Measurements from ENCODE around the gene DNLZ.

DNLZ gene

DNA sequence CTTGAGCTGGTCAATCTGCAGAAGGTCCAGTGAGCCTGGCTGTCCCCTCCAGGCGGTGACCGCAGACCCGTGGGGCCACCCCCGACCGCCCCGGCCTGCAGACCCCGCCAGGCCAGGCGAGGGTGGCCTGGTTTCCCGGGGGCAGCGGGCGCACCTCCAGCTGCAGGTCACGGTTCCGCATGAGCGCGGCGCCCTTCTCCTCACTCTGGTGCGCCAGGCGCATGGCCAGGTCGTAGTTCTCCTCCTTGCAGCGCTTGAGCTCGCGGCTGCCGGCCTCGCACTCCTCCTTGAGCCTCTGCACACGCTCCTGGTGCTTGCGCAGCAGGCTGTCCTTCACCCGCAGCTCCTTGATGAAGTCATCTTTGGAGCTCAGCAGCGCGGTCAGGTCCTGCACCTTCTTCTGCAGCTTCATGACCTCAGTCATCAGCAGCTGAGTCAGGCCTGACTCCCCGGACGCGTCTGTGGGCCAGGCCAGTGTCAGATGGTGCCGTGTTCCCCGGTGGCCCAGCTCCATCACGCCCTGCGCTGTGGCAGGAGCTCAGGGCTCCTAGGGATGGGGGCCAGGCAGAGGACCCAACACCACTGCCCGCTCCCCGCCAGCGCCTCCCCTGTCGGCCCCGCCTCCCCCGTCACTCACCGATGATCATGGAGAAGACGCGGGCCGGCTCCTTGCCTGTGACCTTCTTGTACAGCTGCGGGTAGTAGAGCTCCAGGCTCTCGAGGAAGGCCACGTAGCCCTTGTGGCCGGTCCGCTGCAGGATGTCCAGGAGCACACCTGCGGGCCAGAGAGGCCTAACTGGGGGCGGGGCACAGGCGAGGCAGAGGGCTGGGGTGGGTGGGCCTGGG is 7.4 kb upstream of the DNLZ start:
- no peak for DNase-seq (ENCODE audit: low read depth)
- TF ChIP-seq, protein P1, sequence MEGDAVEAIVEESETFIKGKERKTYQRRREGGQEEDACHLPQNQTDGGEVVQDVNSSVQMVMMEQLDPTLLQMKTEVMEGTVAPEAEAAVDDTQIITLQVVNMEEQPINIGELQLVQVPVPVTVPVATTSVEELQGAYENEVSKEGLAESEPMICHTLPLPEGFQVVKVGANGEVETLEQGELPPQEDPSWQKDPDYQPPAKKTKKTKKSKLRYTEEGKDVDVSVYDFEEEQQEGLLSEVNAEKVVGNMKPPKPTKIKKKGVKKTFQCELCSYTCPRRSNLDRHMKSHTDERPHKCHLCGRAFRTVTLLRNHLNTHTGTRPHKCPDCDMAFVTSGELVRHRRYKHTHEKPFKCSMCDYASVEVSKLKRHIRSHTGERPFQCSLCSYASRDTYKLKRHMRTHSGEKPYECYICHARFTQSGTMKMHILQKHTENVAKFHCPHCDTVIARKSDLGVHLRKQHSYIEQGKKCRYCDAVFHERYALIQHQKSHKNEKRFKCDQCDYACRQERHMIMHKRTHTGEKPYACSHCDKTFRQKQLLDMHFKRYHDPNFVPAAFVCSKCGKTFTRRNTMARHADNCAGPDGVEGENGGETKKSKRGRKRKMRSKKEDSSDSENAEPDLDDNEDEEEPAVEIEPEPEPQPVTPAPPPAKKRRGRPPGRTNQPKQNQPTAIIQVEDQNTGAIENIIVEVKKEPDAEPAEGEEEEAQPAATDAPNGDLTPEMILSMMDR (IDR thresholded peaks at IDR 0.05; ENCODE audit: control insufficient read depth, insufficient read depth, low read depth, low read length, missing control alignments): no peak
- H3K4me3 ChIP-seq (ENCODE audit: control insufficient read depth, low read depth, low read length): no peak overlapping the region

DNA sequence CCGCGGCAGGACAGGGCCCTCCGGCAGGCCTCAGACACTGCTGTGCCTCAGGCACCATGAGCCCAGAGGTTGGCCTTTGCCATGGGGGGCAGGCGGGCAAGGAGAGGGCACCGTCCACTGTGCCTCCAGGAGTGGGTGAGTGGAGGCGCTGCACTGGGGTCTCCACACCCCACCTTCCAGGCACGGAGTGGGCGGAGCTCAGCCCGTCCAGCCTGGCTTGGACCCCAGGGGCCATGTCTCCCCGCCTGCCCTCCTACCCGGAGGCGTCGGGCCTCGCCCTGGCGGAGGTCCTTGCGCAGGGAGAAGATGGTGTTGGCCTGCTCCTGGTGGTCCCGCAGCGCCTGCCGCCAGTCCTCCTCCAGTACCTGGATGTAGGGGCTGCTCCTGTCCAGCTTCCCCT is 6.5 kb upstream of the DNLZ start:
- DNase-seq (ENCODE audit: low read depth): no peak
- TF ChIP-seq, protein P1 (IDR thresholded peaks at IDR 0.05; ENCODE audit: control insufficient read depth, insufficient read depth, low read depth, low read length, missing control alignments): no peak
- H3K4me3 ChIP-seq (ENCODE audit: control insufficient read depth, low read depth, low read length): no peak overlapping the region

DNA sequence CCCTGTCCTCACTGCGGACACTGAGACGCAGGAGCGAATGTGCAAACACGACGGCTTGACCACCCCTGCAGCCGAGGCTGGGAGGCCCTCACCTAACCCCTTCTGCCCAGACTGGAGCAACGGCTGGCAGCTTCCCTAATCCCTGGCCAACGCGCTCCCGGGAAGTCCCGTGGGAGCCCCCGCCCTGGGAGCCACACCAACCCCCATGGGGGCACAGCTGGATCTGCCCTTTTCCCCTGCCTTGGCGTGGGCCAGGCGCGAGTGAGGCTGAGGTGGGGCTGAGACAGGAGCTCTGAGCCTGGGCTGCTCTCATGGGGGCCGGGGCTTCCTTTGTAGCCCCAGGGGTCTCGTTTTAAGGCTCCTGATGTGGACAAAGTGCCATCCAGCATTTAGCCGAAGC is 4.6 kb upstream of the DNLZ start:
- DNase-seq (ENCODE audit: low read depth): no peak
- H3K4me3 ChIP-seq (ENCODE audit: control insufficient read depth, low read depth, low read length): no peak overlapping the region
- TF ChIP-seq, protein P1 (IDR thresholded peaks at IDR 0.05; ENCODE audit: control insufficient read depth, insufficient read depth, low read depth, low read length, missing control alignments): no peak

DNA sequence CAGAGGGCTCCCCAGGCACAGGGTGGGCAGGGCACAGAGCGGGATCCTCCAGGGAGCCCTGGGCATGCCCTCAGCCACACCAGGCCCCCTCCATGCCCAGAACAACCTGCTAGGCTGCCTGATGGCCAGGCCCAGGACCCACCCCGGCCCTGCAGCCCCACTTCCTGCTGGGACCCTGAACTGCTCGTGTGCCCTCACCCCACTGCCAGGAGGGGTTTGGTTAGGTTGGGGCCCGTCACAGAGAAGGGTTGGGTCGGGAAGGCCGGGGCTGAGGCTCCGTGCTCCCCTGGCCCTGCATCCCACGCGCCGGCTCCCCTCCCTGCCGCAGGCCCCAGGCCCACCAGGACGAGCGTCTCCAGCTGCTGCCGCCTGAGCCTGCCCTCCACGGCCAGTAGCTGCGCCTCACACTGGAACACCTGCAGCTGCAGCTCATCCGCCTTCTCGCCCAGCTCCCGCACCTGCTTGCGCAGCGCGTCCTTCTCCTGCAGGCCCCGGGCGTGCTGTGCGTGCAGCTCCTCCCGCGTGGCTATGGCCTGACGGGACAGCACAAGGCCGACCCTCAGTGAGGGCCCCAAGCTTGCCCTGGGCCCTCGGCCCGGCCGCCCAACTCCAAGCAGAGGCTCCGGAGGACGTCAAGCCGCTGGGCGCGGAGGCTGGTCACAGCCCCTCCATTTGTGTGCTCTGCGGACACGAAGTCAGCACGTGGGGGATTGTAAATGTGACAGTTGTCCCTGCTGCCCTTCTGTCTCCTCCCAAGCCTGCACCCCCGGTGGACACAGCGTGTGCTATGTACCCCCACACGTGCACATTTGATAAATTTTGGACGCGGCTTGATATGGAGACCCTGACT is 4.0 kb upstream of the DNLZ start:
- TF ChIP-seq, protein P1 (IDR thresholded peaks at IDR 0.05; ENCODE audit: control insufficient read depth, insufficient read depth, low read depth, low read length, missing control alignments): no peak
- DNase-seq (ENCODE audit: low read depth): no peak
- H3K4me3 ChIP-seq (ENCODE audit: control insufficient read depth, low read depth, low read length): no peak overlapping the region

DNA sequence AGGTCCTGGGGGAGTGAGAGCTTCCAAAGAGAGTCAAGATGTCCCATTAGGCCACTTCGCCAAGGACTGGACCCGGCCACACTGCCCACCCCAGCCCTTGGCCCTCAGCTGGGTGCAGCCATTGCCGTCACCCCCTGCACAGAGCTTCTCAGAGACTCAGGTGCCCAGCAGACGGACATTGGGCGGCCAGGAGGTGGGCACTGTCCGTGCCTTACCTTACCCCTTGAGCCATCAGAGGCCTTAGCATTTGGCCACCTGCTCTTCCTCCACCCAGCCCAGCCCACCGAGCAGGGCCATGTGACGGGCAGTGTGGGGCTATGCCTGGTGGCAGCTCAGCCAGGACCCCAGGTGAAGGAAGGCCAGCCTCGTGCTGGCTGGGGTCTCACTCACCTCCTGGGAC is 3.3 kb upstream of the DNLZ start:
- TF ChIP-seq, protein P1 (IDR thresholded peaks at IDR 0.05; ENCODE audit: control insufficient read depth, insufficient read depth, low read depth, low read length, missing control alignments): no peak
- no peak overlapping the region for H3K4me3 ChIP-seq (ENCODE audit: control insufficient read depth, low read depth, low read length)
- no peak for DNase-seq (ENCODE audit: low read depth)

DNA sequence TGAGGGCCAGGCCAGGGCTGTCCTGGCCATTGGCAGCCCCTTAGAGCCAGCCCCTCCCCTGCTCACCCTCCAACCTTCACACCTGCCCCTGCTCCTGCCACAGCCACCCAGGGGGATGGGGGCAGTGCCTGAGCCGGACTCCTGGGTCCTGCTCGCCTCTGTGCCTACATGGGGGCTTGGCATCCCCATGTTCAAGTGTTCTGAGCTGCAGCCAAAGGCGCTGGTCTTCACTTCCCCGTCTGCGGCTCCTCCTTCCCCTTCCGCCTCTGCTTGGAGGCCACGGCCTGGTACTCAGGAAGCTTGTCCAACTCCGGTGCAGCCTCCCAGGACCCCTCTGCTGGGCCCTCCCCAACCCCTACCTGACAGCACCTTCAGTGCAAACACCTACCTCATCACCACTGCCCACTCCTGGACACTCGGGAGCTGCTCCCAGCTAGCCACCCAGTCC is 2.3 kb upstream of the DNLZ start:
- no peak overlapping the region for H3K4me3 ChIP-seq (ENCODE audit: control insufficient read depth, low read depth, low read length)
- TF ChIP-seq, protein P1 (IDR thresholded peaks at IDR 0.05; ENCODE audit: control insufficient read depth, insufficient read depth, low read depth, low read length, missing control alignments): no peak
- DNase-seq (ENCODE audit: low read depth): no peak

All from AG09309 (cell line).